Ascending aorta (tissue), 2 donors: ENCODE measurements around the gene HIVEP2. TPM values are rescaled to one million over a fixed set of nuclear protein-coding genes. Genes with fewer than 3 reads are reported as not detected.
A peak's percentile ranks its signal among the peaks of the same experiment; 100 is the strongest.

ENCODE experiments used
- DNase-seq, 2 donors: peaks; one replicate each; pipeline ENCODE4 v3.0.0-alpha.2; 2019; ENCODE audit warnings: low spot score in 2 of 2
- H3K27ac ChIP-seq, 2 donors: fragments of 200-600 bp; sonication (generic); one replicate each; pipeline ENCODE4 v1.5.1; 2016 to 2017; ENCODE audit warnings: mild to moderate bottlenecking in 1 of 2
- H3K27me3 ChIP-seq: fragments of 200-600 bp; sonication (generic); one replicate; pipeline ENCODE4 v1.5.1; 2017
- H3K36me3 ChIP-seq, 2 donors: fragments of 200-600 bp; sonication (generic); one replicate each; pipeline ENCODE4 v1.5.1; 2016
- H3K4me1 ChIP-seq, 2 donors: fragments of 200-600 bp; sonication (generic); one replicate each; pipeline ENCODE4 v1.5.1; 2016 to 2017; ENCODE audit warnings: mild to moderate bottlenecking in 1 of 2
- H3K4me3 ChIP-seq, 2 donors: fragments of 200-600 bp; sonication (generic); one replicate each; pipeline ENCODE4 v1.5.1; 2016 to 2017; ENCODE audit warnings: mild to moderate bottlenecking in 1 of 2
- H3K9me3 ChIP-seq, 2 donors: fragments of 200-600 bp; sonication (generic); one replicate each; pipeline ENCODE4 v1.5.1; 2016
- CTCF ChIP-seq, 3 experiments: fragments of 200-600 bp in 2 of 3; fragments of 450-650 bp in 1 of 3; sonication (generic) in 2 of 3; IDR thresholded peaks; one replicate each; pipeline ENCODE4 v1.5.1; 2016 to 2019; ENCODE audit warnings: antibody characterized with exemption in 3 of 3, mild to moderate bottlenecking in 1 of 3, moderate library complexity in 1 of 3
- intact Hi-C: fragments of 100-400 bp; cut with DNase I; formaldehyde crosslinking; loops from one replicate; pipeline ENCODE4 v1.15.1; 2023
- total RNA-seq: library from RNA; depleted of rRNA; stranded (reverse); fragments of >200 nt; gene quantifications from one replicate; pipeline ENCODE4 v1.1.0, GENCODE V29; 2016

Gene HIVEP2
- total RNA-seq, 1 donor from 2014 or later: 14.5 TPM

GRCh38 chr6:142879527-142879926 lies 65.4 kb downstream of the HIVEP2 start:
- no peaks in the 10 kb centered on the region for H3K36me3 ChIP-seq
- H3K4me1 ChIP-seq: peaks cover 0 to 7% of the 10 kb centered on the region in 2 donors
- intact Hi-C loops: no loop called here
- H3K4me3 ChIP-seq: no peak overlapping the region
- H3K27ac ChIP-seq: no peak overlapping the region
- TF ChIP-seq CTCF (IDR thresholded peaks at IDR 0.05): no peak
- peaks cover 0 to 8% of the 10 kb centered on the region in 2 donors for H3K9me3 ChIP-seq
- H3K27me3 ChIP-seq: no peaks in the 10 kb centered on the region
- no peak for DNase-seq

DNA sequence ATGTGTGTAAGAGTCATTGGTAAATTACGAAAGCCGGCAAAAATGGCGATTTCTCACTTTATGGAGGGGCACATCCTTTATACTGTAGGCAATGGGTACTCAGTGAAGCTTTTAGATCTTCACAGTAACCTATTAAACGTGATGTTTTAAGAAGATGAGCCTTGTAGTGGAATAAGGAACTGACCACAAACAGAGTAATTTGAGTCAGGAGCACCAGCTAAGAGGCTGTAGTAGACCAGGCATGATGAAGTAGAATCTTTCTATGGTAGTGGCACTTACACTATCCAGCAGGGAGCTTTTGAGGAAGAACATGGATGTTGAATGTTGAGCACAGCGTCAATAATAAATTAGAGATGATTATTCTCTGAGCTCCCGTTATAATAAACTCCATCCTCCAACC lies 65.9 kb downstream of the HIVEP2 start:
- H3K4me3 ChIP-seq: no peak overlapping the region
- H3K27me3 ChIP-seq: no peaks in the 10 kb centered on the region
- intact Hi-C loops: no loop called here
- H3K9me3 ChIP-seq: peaks cover 0 to 8% of the 10 kb centered on the region in 2 donors
- H3K36me3 ChIP-seq: no peaks in the 10 kb centered on the region
- H3K27ac ChIP-seq: no peak overlapping the region
- no peak for TF ChIP-seq CTCF (IDR thresholded peaks at IDR 0.05)
- DNase-seq: no peak
- H3K4me1 ChIP-seq: peaks cover 0 to 4% of the 10 kb centered on the region in 2 donors

DNA sequence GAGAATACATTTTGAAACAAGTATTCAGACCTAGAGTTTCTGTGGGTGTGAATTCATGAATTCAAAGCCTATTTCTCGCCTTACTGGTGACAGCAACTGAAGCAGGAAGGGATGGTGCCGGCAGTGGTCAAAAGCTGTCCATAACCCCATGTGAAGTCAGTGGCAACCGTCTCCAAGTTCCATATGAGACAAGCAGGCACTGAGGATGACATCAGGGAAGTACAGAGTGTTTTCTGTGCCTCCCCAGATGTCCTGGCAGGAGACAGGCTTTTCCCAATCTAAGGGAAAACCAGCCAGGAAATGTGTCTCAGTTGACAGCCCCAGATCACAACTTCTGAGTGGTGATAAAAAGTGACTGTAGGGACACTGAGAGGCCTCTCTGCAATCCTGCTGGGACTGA lies 66.6 kb downstream of the HIVEP2 start:
- intact Hi-C loops: no loop called here

GRCh38 chr6:142874676-142875075 lies 70.3 kb downstream of the HIVEP2 start:
- Histone ChIP-seq H3K27me3 (no peaks in the 10 kb centered on the region), H3K4me1 (peaks cover 0 to 5% of the 10 kb centered on the region in 2 donors), H3K9me3 (peaks cover 0 to 8% of the 10 kb centered on the region in 2 donors), H3K36me3 (no peaks in the 10 kb centered on the region), H3K4me3 (no peak overlapping the region), H3K27ac (peak overlapping the region in 1 of 2 donors; percentile 11)
- no peak for TF ChIP-seq CTCF (IDR thresholded peaks at IDR 0.05)
- no peak for DNase-seq
- intact Hi-C loops: no loop called here

More for the DNA sequence above, 66.6 kb downstream of the HIVEP2 start:
- no peak overlapping the region for H3K27ac ChIP-seq
- peaks cover 0 to 2% of the 10 kb centered on the region in 2 donors for H3K4me1 ChIP-seq
- H3K36me3 ChIP-seq: no peaks in the 10 kb centered on the region
- peaks cover 0 to 8% of the 10 kb centered on the region in 2 donors for H3K9me3 ChIP-seq
- DNase-seq: no peak
- H3K4me3 ChIP-seq: no peak overlapping the region
- no peak for TF ChIP-seq CTCF (IDR thresholded peaks at IDR 0.05)
- H3K27me3 ChIP-seq: no peaks in the 10 kb centered on the region

- TF ChIP-seq CTCF (IDR thresholded peaks at IDR 0.05): no peak
- Histone ChIP-seq H3K27ac (peak overlapping the region; percentile 30 to 50), H3K9me3 (peaks cover 0 to 2% of the 10 kb centered on the region in 2 donors), H3K27me3 (no peaks in the 10 kb centered on the region), H3K36me3 (no peaks in the 10 kb centered on the region), H3K4me3 (no peak overlapping the region), H3K4me1 (peaks cover 0 to 11% of the 10 kb centered on the region in 2 donors)
- no peak for DNase-seq
- intact Hi-C loops: no loop called here
Measured at GRCh38 chr6:142872376-142872775, 72.6 kb downstream of the HIVEP2 start.

DNA sequence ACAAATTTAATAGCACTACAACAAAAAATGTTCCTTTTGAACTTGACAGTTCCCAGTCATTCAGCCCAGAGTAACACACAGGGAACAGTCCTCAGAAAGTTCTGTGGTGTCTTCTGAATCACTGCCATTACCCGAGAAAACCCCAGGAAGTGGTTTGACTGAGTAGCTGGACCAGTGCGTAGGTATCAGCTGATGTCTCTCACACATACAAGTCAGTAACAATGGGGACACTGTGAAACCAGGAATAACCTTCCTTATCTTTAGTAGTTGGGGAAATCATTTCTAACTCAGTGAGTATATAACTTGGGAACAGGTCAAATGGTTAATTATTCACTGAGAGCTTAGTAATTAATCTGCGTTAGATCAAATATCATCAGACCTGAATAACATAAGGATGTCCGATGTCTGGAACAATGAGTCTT lies 73.1 kb downstream of the HIVEP2 start:
- H3K4me3 ChIP-seq: no peak overlapping the region
- H3K9me3 ChIP-seq: no peaks in the 10 kb centered on the region
- no peaks in the 10 kb centered on the region for H3K27me3 ChIP-seq
- peak overlapping the region; percentile 30 to 50 for H3K27ac ChIP-seq
- intact Hi-C loops: no loop called here
- TF ChIP-seq CTCF (IDR thresholded peaks at IDR 0.05): no peak
- DNase-seq: peak; percentile 21 to 67
- no peaks in the 10 kb centered on the region for H3K36me3 ChIP-seq
- peaks cover 0 to 11% of the 10 kb centered on the region in 2 donors for H3K4me1 ChIP-seq
